Neural cell (in vitro differentiated cells): ENCODE results near the gene ADGRD1.

ENCODE experiments used
- EP300 ChIP-seq: fragments of 450-650 bp; conservative IDR thresholded peaks from 2 replicates; pipeline ENCODE4 v1.6.1; 2014; ENCODE audit warnings: antibody characterized with exemption, mild to moderate bottlenecking, moderate library complexity; ENCODE audit not compliant: poor library complexity, severe bottlenecking
- EZH2 ChIP-seq: fragments of 200-600, 300-800 bp; shearing (Covaris generic), sonication (generic); IDR thresholded peaks from 2 replicates; pipeline ENCODE4 v1.6.1; 2014; ENCODE audit warnings: antibody characterized with exemption, low read length, borderline replicate concordance, mild to moderate bottlenecking; ENCODE audit not compliant: insufficient read depth, poor library complexity, severe bottlenecking
- POLR2AphosphoS5 ChIP-seq: IDR thresholded peaks from 2 replicates; pipeline ENCODE4 v1.6.1; 2012
- RAD21 ChIP-seq: fragments of 450-650 bp; conservative IDR thresholded peaks from 2 replicates; pipeline ENCODE4 v1.6.1; 2014; ENCODE audit warnings: antibody characterized with exemption, mild to moderate bottlenecking, moderate library complexity
- TF ChIP-seq, protein P1 (sequence below): fragments of 450-650 bp; IDR thresholded peaks from 2 replicates; pipeline ENCODE4 v1.5.1; 2014; ENCODE audit warnings: antibody characterized with exemption, mild to moderate bottlenecking, moderate library complexity; ENCODE audit not compliant: poor library complexity, severe bottlenecking

DNA sequence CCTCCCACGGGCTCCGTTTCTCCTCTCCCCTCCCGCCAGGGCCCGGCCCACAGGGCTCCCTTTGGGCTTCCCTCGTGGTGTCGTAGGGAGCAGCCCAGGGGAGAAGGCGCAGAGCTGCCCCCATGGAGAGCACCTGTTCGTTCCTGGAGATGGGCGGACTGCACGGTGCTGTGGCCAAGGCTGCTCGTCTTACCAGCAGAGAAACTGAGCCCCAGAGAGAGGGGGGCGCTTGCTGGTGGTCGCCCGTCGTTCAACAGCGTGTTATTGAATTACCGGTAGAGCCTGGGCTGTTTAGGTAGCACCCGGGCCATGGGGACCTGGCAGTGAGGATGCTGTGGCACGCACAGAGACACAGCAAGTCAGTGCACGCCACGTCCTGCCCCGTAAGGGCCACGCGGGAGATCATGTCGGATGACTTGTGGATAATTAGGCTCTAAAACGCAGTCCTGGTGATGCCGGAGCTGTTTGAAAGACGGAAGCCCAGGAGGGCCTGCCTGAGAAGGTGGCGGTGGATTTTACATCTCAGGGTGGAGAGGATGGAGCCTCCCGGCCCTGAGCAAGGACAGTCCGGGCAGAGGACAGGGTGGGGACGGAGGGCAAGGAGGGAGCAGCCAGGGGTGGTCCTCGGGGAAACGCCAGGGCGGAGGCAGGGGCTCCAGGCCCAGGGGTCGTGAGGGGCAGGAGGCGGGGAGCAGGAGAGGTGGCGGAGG is 134.4 kb downstream of the ADGRD1 start:
- no peak for TF ChIP-seq RAD21
- no peak for TF ChIP-seq EZH2
- TF ChIP-seq, protein P1, sequence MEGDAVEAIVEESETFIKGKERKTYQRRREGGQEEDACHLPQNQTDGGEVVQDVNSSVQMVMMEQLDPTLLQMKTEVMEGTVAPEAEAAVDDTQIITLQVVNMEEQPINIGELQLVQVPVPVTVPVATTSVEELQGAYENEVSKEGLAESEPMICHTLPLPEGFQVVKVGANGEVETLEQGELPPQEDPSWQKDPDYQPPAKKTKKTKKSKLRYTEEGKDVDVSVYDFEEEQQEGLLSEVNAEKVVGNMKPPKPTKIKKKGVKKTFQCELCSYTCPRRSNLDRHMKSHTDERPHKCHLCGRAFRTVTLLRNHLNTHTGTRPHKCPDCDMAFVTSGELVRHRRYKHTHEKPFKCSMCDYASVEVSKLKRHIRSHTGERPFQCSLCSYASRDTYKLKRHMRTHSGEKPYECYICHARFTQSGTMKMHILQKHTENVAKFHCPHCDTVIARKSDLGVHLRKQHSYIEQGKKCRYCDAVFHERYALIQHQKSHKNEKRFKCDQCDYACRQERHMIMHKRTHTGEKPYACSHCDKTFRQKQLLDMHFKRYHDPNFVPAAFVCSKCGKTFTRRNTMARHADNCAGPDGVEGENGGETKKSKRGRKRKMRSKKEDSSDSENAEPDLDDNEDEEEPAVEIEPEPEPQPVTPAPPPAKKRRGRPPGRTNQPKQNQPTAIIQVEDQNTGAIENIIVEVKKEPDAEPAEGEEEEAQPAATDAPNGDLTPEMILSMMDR, result no peak
- no peak for TF ChIP-seq POLR2AphosphoS5
- TF ChIP-seq EP300, result no peak
